ENCODE measurements around the gene AMH. TPM values are rescaled to one million over a fixed set of nuclear protein-coding genes. Genes with fewer than 3 reads are reported as not detected.

AMH gene
- total RNA-seq, 1 experiment from 2014 or later, result 21.9 TPM

DNA sequence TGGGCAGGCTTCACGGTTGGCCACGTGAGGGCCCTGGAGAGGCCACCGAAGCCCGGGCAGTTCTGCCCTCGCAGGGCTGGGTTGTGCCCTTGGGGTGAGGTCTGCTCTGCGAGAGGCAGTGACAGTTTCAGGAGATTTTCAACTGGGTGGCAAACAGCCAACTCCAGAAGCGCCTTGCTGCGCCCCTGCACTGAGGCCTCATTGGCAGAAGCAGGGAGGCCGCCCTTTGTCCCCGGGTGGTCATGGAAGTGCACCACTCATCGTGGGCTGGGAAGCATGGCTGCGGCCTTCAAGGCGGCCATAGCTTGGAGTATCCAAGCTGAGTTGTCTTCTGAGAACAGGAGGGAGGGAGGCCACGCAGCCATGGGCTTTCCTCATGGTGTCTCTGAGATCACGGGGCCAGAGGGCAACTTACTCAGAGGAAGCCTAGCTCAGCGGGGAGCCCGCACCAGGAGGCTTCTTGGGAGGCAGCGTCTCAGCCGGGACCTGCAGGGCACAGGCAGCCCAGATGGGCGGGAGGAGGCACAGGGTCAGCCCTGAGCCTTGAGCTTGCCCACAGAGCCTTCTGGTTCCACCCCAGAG lies 27.8 kb upstream of the AMH start:
- no peaks in the 10 kb centered on the region for H3K9me3 ChIP-seq (ENCODE audit: control insufficient read depth, insufficient read depth, low read depth, low read length)
- ChIA-PET CTCF (interaction anchor here (0.8 kb wide), 1 partner anchor 65 kb away, joined by 3 read pairs; no protein-coding TSS in a partner anchor), POLR2A (no interaction called here)
- H3K27me3 ChIP-seq (ENCODE audit: control insufficient read depth, insufficient read depth, low read length), result no peaks in the 10 kb centered on the region
- no peaks in the 10 kb centered on the region for H3K36me3 ChIP-seq (ENCODE audit: control insufficient read depth, insufficient read depth, low read length)
- DNase-seq (ENCODE audit: low read depth, low spot score) (peak; percentile 47), ATAC-seq (peak; percentile 89)
- in situ Hi-C loops (cut with HindIII; ENCODE audit: low pct_unique_long_range_greater_than_20kb, low sequenced_read_pairs), result no loop called here
- H3K4me1 ChIP-seq (ENCODE audit: control insufficient read depth, insufficient read depth, low read length), result 0 out of 2 replicates have a peak, but pooled peaks cover 3% of the 10 kb centered on the region
- TF ChIP-seq POLR2AphosphoS5 (IDR thresholded peaks at IDR 0.05; ENCODE audit: low read depth, low read length) (no peak), SIN3A (IDR thresholded peaks at IDR 0.05; ENCODE audit: borderline replicate concordance, insufficient read depth, low read depth, low read length) (no peak), CTCF (IDR thresholded peaks at IDR 0.05) (no peak), TCF7L2 (IDR thresholded peaks at IDR 0.05; ENCODE audit: low read depth, low read length) (no peak)
- TF ChIP-seq, protein P1, sequence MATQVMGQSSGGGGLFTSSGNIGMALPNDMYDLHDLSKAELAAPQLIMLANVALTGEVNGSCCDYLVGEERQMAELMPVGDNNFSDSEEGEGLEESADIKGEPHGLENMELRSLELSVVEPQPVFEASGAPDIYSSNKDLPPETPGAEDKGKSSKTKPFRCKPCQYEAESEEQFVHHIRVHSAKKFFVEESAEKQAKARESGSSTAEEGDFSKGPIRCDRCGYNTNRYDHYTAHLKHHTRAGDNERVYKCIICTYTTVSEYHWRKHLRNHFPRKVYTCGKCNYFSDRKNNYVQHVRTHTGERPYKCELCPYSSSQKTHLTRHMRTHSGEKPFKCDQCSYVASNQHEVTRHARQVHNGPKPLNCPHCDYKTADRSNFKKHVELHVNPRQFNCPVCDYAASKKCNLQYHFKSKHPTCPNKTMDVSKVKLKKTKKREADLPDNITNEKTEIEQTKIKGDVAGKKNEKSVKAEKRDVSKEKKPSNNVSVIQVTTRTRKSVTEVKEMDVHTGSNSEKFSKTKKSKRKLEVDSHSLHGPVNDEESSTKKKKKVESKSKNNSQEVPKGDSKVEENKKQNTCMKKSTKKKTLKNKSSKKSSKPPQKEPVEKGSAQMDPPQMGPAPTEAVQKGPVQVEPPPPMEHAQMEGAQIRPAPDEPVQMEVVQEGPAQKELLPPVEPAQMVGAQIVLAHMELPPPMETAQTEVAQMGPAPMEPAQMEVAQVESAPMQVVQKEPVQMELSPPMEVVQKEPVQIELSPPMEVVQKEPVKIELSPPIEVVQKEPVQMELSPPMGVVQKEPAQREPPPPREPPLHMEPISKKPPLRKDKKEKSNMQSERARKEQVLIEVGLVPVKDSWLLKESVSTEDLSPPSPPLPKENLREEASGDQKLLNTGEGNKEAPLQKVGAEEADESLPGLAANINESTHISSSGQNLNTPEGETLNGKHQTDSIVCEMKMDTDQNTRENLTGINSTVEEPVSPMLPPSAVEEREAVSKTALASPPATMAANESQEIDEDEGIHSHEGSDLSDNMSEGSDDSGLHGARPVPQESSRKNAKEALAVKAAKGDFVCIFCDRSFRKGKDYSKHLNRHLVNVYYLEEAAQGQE (IDR thresholded peaks at IDR 0.05; ENCODE audit: insufficient read depth in 1 of 2, low read depth in 2 of 2, low read length in 1 of 2), result no peak
- peak overlapping the region; percentile 48; the same call in 1 of the 2 replicates for H3K27ac ChIP-seq (ENCODE audit: low read length)
- no TSS peak for BruUV-seq (replicated peaks)
- H3K4me3 ChIP-seq (ENCODE audit: low read depth in 2 of 2, low read length in 2 of 2), result no peak overlapping the region
- intact Hi-C loops (cut with micrococcal nuclease; ENCODE audit: unreplicated experiment), result no loop called here

DNA sequence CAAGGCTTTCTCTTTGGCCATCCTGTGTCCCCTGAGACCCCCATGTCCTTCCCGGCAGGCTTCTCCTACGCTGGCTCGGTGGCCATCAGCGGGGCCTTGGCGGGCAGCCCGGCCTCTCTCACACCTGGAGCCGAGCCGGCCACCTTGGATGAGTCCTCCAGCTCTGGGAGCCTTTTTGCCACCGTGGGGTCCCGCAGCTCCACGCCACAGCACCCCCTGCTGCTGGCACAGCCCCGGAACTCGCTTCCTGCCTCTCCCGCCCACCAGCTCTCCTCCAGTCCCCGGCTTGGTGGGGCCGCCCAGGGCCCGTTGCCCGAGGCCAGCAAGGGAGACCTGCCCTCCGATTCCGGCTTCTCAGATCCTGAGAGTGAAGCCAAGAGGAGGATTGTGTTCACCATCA lies 27.2 kb upstream of the AMH start:
- H3K4me1 ChIP-seq (ENCODE audit: control insufficient read depth, insufficient read depth, low read length), result 0 out of 2 replicates have a peak, but pooled peaks cover 3% of the 10 kb centered on the region
- ATAC-seq (peak; percentile 3; the same call in 1 of the 2 replicates), DNase-seq (ENCODE audit: low read depth, low spot score) (no peak)
- intact Hi-C loops (cut with micrococcal nuclease; ENCODE audit: unreplicated experiment), result no loop called here
- no peak overlapping the region for H3K4me3 ChIP-seq (ENCODE audit: low read depth in 2 of 2, low read length in 2 of 2)
- no peaks in the 10 kb centered on the region for H3K36me3 ChIP-seq (ENCODE audit: control insufficient read depth, insufficient read depth, low read length)
- no peak for TF ChIP-seq TCF7L2 (IDR thresholded peaks at IDR 0.05; ENCODE audit: low read depth, low read length)
- no peak for TF ChIP-seq SIN3A (IDR thresholded peaks at IDR 0.05; ENCODE audit: borderline replicate concordance, insufficient read depth, low read depth, low read length)
- TF ChIP-seq POLR2AphosphoS5 (IDR thresholded peaks at IDR 0.05; ENCODE audit: low read depth, low read length), result no peak
- TF ChIP-seq CTCF (IDR thresholded peaks at IDR 0.05), result no peak; the same call in 1 of the 2 replicates
- TF ChIP-seq, protein P1 (IDR thresholded peaks at IDR 0.05; ENCODE audit: insufficient read depth in 1 of 2, low read depth in 2 of 2, low read length in 1 of 2), result no peak
- no peaks in the 10 kb centered on the region for H3K27me3 ChIP-seq (ENCODE audit: control insufficient read depth, insufficient read depth, low read length)
- ChIA-PET POLR2A (no interaction called here), CTCF (interaction anchor here (0.8 kb wide), 1 partner anchor 66 kb away, joined by 3 read pairs; no protein-coding TSS in a partner anchor)
- no peaks in the 10 kb centered on the region for H3K9me3 ChIP-seq (ENCODE audit: control insufficient read depth, insufficient read depth, low read depth, low read length)
- BruUV-seq (replicated peaks), result no TSS peak
- in situ Hi-C loops (cut with HindIII; ENCODE audit: low pct_unique_long_range_greater_than_20kb, low sequenced_read_pairs), result no loop called here
- no peak overlapping the region for H3K27ac ChIP-seq (ENCODE audit: low read length)
